Mesothelial cell of epicardium (in vitro differentiated cells): ENCODE results near the gene TMSB4X. TPM values are rescaled to one million over a fixed set of nuclear protein-coding genes. Genes with fewer than 3 reads are reported as not detected.
A peak's percentile ranks its signal among the peaks of the same experiment; 100 is the strongest.

Source experiments
- DNase-seq, 2 experiments: peaks; one replicate each; pipeline ENCODE4 v3.0.0; 2021; ENCODE audit warnings: low spot score in 2 of 2; ENCODE audit not compliant: unreplicated experiment in 2 of 2
- H3K27ac Mint-ChIP-seq: 2 replicates; pipeline ENCODE4 v1.8.0; 2021; ENCODE audit warnings: mixed read lengths
- H3K27me3 Mint-ChIP-seq: 2 replicates; pipeline ENCODE4 v1.8.0; 2021; ENCODE audit warnings: low read depth, mixed read lengths
- H3K36me3 Mint-ChIP-seq: 2 replicates; pipeline ENCODE4 v1.8.0; 2021; ENCODE audit warnings: mixed read lengths
- H3K4me1 Mint-ChIP-seq: 2 replicates; pipeline ENCODE4 v1.8.0; 2021; ENCODE audit warnings: mixed read lengths
- H3K4me3 Mint-ChIP-seq: 2 replicates; pipeline ENCODE4 v1.8.0; 2021; ENCODE audit warnings: mild to moderate bottlenecking, moderate library complexity, mixed read lengths
- H3K9me3 Mint-ChIP-seq: 2 replicates; pipeline ENCODE4 v1.8.0; 2021; ENCODE audit warnings: mixed read lengths
- total RNA-seq: library from RNA; stranded (reverse); gene quantifications from 3 replicates; pipeline ENCODE4 v1.2.1, GENCODE V29; 2021
- TF ChIP-seq, protein P1 (sequence below): fragments of 200-600 bp; sonication (generic); IDR thresholded peaks from one replicate; pipeline ENCODE4 v1.5.0; 2021; ENCODE audit warnings: antibody characterized with exemption; ENCODE audit not compliant: unreplicated experiment

The TMSB4X gene
- total RNA-seq, 1 donor from 2014 or later: 2,121 TPM

DNA sequence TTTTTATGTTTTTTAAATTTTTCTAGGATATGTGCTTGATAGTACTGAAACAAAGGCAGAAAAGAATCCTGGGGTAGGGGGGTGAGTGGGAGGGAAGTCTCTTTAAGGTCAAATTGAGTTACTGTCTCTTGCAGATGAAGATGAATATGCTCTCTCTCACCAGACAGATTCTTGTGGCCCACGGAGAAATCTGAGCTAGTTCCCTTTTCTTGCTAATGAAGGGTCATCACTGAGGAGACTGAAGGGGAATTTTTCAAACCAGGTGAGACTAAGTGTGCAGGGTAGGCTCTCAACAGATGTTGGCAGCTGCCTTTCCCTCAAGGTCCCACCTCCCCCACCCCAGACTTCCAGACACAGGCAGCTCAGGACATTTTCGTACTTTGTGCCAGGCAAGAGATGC is 48.0 kb downstream of the TMSB4X start:
- peaks cover 29% of the 10 kb centered on the region for H3K9me3 Mint-ChIP-seq
- no peaks in the 10 kb centered on the region for H3K36me3 Mint-ChIP-seq
- no peak overlapping the region for H3K4me3 Mint-ChIP-seq
- TF ChIP-seq, protein P1, sequence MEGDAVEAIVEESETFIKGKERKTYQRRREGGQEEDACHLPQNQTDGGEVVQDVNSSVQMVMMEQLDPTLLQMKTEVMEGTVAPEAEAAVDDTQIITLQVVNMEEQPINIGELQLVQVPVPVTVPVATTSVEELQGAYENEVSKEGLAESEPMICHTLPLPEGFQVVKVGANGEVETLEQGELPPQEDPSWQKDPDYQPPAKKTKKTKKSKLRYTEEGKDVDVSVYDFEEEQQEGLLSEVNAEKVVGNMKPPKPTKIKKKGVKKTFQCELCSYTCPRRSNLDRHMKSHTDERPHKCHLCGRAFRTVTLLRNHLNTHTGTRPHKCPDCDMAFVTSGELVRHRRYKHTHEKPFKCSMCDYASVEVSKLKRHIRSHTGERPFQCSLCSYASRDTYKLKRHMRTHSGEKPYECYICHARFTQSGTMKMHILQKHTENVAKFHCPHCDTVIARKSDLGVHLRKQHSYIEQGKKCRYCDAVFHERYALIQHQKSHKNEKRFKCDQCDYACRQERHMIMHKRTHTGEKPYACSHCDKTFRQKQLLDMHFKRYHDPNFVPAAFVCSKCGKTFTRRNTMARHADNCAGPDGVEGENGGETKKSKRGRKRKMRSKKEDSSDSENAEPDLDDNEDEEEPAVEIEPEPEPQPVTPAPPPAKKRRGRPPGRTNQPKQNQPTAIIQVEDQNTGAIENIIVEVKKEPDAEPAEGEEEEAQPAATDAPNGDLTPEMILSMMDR: no peak
- DNase-seq: no peak
- peak overlapping the region; percentile 83 for H3K27ac Mint-ChIP-seq
- H3K27me3 Mint-ChIP-seq: no peaks in the 10 kb centered on the region
- H3K4me1 Mint-ChIP-seq: peaks cover 46% of the 10 kb centered on the region

DNA sequence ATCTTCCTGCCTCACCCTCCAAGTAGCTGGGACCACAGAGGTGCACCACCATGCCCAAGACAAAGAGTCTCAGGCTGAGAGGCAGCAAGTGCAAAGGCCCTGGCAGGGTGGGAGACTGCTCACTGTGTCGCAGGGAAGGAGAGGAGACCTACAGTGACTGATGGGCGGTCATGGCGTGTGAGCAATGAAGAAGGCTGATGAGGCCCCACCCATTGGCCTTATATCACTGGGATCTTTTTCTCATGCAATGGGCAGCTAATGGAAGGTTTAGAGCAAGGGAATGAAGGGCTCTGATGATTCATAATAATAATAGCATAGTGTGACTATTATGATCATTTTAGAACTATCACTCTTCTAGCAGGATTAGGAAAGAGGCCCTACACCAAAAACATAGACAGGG is 48.7 kb downstream of the TMSB4X start:
- no peak for DNase-seq

DNA sequence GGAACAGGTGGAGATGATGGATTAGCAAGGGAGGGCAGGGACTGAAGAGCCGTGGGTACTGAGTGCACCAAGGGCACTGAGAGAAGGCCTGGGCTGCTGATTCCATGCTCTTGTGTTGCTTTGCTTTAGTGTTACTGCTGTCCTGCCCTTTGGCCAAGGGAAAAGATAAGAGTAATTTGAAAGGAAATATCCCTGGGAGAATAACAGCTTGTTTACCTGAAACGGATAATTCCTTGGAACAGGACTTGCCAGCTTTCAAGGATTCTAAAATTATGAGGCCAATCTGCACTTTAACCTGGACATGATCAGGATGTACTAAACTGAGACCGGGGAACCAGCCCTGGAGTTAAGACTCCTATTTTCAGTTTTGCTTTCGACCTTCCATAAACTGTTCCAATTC is 49.1 kb downstream of the TMSB4X start:
- no peaks in the 10 kb centered on the region for H3K27me3 Mint-ChIP-seq
- DNase-seq: no peak
- H3K4me3 Mint-ChIP-seq: no peak overlapping the region
- peak overlapping the region; percentile 81 for H3K27ac Mint-ChIP-seq
- H3K4me1 Mint-ChIP-seq: peaks cover 56% of the 10 kb centered on the region
- TF ChIP-seq, protein P1: no peak
- H3K9me3 Mint-ChIP-seq: peaks cover 28% of the 10 kb centered on the region
- no peaks in the 10 kb centered on the region for H3K36me3 Mint-ChIP-seq

More for the DNA sequence above, 48.7 kb downstream of the TMSB4X start:
- Mint-ChIP-seq H3K27me3 (no peaks in the 10 kb centered on the region), H3K9me3 (peaks cover 28% of the 10 kb centered on the region), H3K4me1 (peaks cover 52% of the 10 kb centered on the region), H3K4me3 (no peak overlapping the region), H3K27ac (peak overlapping the region; percentile 81), H3K36me3 (no peaks in the 10 kb centered on the region)
- TF ChIP-seq, protein P1: no peak

DNA sequence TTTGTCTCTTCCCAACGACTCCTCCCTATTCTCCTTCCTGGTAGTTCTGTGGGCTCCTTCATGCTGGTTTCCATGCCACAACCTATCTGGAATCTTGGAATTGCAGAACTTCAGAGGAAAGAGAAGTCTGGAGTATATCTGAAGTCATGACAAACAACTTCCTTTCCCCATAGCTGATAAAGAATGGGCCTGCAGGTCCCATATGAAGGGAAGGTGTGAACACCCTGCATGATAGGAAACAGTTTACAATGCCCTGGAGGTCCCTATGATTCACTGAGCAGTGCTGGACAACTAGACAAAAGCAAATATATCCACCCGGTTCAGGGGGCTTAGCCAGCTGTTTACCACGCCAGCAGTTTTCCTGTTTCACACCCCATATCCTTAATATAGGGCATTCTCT is 50.1 kb downstream of the TMSB4X start:
- peaks cover 28% of the 10 kb centered on the region for H3K9me3 Mint-ChIP-seq
- peak overlapping the region; percentile 64 for H3K27ac Mint-ChIP-seq
- H3K36me3 Mint-ChIP-seq: no peaks in the 10 kb centered on the region
- TF ChIP-seq, protein P1: no peak
- H3K4me3 Mint-ChIP-seq: no peak overlapping the region
- no peak for DNase-seq
- peaks cover 66% of the 10 kb centered on the region for H3K4me1 Mint-ChIP-seq
- no peaks in the 10 kb centered on the region for H3K27me3 Mint-ChIP-seq

Other genes with a start within 250 kb of the TMSB4X start
- 12.6 to 15.9 TPM (median 14.3 TPM) in 3 replicates for gene PRPS2, start 183.7 kb upstream of the TMSB4X start, total RNA-seq
- 0.04 TPM in 2 of 3 replicates, not detected in the other for gene TLR7, start 108.0 kb upstream of the TMSB4X start, total RNA-seq
- gene TLR8, start 68.5 kb upstream of the TMSB4X start, total RNA-seq: not detected in 3 replicates
- 0.34 to 0.44 TPM (median 0.38 TPM) in 3 replicates for gene FAM9C, start 69.5 kb downstream of the TMSB4X start, total RNA-seq